Measurements from ENCODE around the gene MLX. TPM values are rescaled to one million over a fixed set of nuclear protein-coding genes. Genes with fewer than 3 reads are reported as not detected.
A peak's percentile ranks its signal among the peaks of the same experiment; 100 is the strongest.
"Not testable (repeated sequence)": the region's sequence is repeated elsewhere in the genome, so short reads cannot be mapped to it uniquely, and the experiment has no call there.

The MLX gene
- polyA plus RNA-seq, 1 donor from 2014 or later: 44.8 TPM

GRCh38 chr17:42529061-42529460 is 37.8 kb upstream of the MLX start:
- H3K4me3 Mint-ChIP-seq: no peak overlapping the region
- H3K27me3 Mint-ChIP-seq: peaks cover 2% of the 10 kb centered on the region
- no peaks in the 10 kb centered on the region for H3K9me3 Mint-ChIP-seq
- no peaks in the 10 kb centered on the region for H3K36me3 Mint-ChIP-seq
- H3K4me1 Mint-ChIP-seq: peaks cover 19 to 24% (median 19%) of the 10 kb centered on the region in 3 donors
- H3K27ac Mint-ChIP-seq: no peak overlapping the region

DNA sequence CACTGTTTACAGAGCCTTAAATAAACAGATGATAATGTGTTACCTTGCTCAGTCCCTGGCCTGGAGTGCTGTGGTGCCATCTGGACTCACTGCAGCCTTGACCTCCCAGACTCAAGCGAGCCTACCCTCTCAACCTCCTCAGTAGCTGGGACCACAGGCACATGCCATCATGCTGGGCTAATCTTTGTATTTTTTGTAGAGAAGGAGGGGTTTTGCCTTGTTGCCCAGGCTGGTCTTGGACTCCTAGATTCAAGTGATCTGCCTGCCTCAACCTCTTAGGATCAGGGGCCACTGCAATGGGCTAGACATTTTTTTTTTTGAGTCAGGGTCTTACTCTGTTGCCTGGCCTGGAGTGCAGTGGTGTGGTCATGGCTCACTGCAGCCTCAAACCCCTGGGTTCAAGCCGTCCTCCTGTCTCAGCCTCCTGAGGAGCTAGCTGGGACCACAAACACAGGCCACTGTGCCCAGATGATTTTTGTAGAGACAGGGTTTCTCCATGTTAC is 35.9 kb upstream of the MLX start:
- Mint-ChIP-seq H3K27ac (peak overlapping the region in 2 of 3 donors; percentile 15 to 77), H3K4me3 (peak overlapping the region; percentile 67 to 86 (median 82)), H3K27me3 (peaks cover 2% of the 10 kb centered on the region), H3K36me3 (no peaks in the 10 kb centered on the region), H3K9me3 (no peaks in the 10 kb centered on the region), H3K4me1 (peaks cover 21 to 29% (median 25%) of the 10 kb centered on the region in 3 donors)

DNA sequence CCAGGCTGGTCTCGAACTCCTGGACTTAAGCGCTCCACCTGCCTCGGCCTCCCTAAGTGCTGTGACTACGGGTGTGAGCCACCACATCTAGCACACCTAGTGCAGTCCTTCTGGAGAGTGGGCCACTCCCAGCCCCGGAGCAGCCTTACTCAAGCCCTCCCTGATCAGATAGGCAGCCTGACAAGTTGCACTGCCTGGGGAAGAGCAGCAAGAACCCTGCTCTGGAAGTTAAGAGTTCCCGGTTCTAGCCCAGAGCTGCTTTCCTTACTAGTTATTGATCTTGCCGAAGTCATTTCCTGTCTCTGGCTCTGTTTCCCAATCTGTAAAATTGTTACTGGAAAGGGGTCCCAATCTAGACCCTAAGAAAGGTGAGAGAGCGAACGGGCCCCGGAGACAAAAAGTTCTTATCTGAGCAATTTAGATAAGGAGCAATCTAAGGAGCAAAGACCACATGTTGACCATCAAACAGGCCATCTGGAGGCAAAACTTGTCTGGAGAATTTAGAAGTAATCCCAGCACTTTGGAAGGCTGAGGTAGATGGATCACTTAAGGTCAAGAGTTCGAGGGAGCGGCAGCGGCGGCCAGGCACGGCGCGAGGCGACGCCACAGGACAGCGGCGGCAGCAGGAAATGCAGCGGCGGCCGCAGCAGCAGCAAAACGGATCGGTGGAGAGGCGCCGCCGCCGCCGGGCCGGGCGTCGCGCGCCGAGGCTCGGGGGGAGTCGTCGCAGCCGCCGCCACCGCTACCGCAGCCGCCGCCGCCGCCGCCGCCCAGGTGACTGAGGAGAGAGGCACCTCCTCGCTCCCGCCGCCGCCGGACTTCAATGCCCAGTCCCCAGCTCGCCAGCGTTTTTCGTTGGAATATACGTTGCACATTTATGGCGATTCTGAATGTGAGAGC is 35.2 kb upstream of the MLX start:
- Mint-ChIP-seq H3K4me3 (peak overlapping the region; percentile 82 to 97 (median 88)), H3K27me3 (peaks cover 2% of the 10 kb centered on the region), H3K9me3 (no peaks in the 10 kb centered on the region), H3K4me1 (peaks cover 23 to 29% (median 27%) of the 10 kb centered on the region in 3 donors), H3K36me3 (no peaks in the 10 kb centered on the region), H3K27ac (peak overlapping the region; percentile 15 to 83 (median 77))

DNA sequence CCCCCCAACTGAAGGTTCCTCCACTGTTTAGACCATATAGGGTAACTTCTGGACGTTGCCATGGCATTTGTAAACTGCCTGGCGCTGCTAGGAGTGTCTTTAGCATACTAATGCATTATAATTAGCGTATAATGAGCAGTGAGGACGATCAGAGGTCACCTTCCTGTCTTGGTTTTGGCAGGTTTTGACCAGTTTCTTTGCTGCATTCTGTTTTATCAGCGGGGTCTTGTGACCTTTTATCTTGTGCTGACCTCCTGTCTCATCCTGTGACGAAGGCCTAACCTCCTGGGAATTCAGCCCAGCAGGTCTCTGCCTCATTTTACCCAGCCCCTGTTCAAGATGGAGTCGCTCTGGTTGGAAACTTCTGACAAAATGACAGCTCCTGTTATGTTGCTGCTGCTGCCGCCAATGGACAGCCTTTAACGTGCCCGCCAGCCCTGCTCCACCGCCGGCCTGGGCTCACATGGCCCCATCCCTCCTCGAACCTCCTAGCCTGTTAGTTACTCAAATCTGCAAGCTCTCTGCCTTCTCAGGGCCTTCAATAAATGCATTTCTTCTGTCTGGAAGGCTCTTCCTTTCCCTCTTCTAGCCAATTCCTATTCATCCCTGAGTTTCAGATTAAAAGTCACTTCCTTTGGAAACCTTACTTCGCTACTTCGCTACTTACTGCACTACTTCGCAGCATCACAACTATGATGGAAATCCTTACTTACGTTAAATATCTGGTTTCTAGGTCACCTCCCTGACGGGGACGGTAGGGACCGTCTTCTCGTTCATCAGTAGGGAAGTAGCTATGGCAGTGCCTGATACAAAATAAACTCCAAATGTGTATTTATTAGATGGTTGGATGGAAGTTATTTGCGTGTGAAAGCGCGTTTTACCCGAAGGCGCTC is 31.5 kb upstream of the MLX start:
- peak overlapping the region; percentile 81 to 97 (median 95) for H3K27ac Mint-ChIP-seq
- peaks cover 24 to 28% (median 25%) of the 10 kb centered on the region in 3 donors for H3K4me1 Mint-ChIP-seq
- H3K9me3 Mint-ChIP-seq: no peaks in the 10 kb centered on the region
- H3K27me3 Mint-ChIP-seq: no peaks in the 10 kb centered on the region
- H3K36me3 Mint-ChIP-seq: no peaks in the 10 kb centered on the region
- H3K4me3 Mint-ChIP-seq: peak overlapping the region; percentile 82 to 94 (median 88)

- Mint-ChIP-seq H3K9me3 (no peaks in the 10 kb centered on the region), H3K4me1 (peaks cover 20 to 24% (median 23%) of the 10 kb centered on the region in 3 donors), H3K36me3 (no peaks in the 10 kb centered on the region), H3K27me3 (no peaks in the 10 kb centered on the region), H3K4me3 (peak within 1 kb of the TSS; percentile 86 to 94 (median 90)), H3K27ac (peak within 1 kb of the TSS; percentile 81 to 97 (median 95))
These were observed 30.9 kb upstream of the MLX start, which contains the start of gene NAGLU for GRCh38 chr17:42536048-42536371. Gene NAGLU, plus strand, starts transcription at chr17:42536241. Its CDS starts 32 bp downstream, at chr17:42536273.

DNA sequence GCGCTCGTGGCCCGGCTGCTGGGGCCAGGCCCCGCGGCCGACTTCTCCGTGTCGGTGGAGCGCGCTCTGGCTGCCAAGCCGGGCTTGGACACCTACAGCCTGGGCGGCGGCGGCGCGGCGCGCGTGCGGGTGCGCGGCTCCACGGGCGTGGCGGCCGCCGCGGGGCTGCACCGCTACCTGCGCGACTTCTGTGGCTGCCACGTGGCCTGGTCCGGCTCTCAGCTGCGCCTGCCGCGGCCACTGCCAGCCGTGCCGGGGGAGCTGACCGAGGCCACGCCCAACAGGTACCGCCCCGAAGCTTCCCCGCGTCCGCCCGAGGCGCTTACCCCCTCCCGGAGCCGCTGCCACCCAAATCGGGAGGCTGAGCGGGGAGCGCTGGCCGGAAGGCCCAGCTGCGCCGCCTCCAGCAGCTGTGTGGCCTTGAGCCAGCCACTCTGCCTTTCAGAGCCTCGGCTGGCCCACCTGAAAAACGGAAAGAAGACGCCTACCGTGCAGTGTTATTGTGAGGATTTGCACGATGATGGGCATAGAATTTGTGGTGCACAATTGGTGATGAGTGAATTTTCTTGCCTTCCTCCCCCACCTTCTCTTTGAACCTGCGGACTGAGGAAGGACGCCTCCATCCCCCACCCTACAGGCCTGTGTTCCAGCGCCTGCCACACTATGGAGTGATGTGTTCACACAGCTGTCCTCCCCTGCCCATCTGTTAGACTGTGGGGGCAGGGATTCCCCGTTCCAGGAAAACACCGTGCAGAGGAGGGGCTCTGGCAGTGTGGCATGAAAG is 30.3 kb upstream of the MLX start:
- no peaks in the 10 kb centered on the region for H3K9me3 Mint-ChIP-seq
- no peaks in the 10 kb centered on the region for H3K27me3 Mint-ChIP-seq
- H3K36me3 Mint-ChIP-seq: no peaks in the 10 kb centered on the region
- peak overlapping the region; percentile 86 to 94 (median 90) for H3K4me3 Mint-ChIP-seq
- peaks cover 20 to 21% (median 21%) of the 10 kb centered on the region in 3 donors for H3K4me1 Mint-ChIP-seq
- H3K27ac Mint-ChIP-seq: peak overlapping the region in 2 of 3 donors; percentile 50 to 81

DNA sequence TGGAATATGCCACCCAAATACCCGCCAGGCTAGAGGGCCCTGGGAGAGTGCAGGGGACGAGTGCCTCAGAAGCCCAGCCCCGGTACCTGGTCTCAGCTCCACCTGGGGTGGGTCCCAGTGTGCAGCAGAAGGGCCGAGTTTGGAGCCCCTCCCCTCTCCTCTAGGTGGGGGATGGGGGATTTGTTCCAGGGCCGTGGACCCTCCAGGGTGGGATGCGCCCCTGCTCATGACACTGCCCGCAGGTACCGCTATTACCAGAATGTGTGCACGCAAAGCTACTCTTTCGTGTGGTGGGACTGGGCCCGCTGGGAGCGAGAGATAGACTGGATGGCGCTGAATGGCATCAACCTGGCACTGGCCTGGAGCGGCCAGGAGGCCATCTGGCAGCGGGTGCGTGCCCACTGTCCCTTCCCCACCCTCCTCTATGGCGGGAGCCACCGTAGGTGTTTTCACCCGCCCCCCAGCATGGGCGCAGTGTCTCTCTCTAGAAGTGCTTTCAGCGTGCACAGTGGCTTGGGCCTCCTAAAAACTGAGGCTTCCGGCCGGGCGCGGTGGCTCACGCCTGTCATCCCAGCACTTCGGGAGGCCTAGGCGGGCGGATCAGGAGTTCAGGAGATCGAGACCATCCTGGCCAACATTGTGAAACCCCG is 29.6 kb upstream of the MLX start:
- Mint-ChIP-seq H3K36me3 (no peaks in the 10 kb centered on the region), H3K27me3 (no peaks in the 10 kb centered on the region), H3K4me1 (peaks cover 16 to 18% (median 17%) of the 10 kb centered on the region in 3 donors), H3K9me3 (no peaks in the 10 kb centered on the region), H3K27ac (peak overlapping the region in 2 of 3 donors; percentile 49 to 50), H3K4me3 (peak overlapping the region; percentile 86 to 94 (median 89))

DNA sequence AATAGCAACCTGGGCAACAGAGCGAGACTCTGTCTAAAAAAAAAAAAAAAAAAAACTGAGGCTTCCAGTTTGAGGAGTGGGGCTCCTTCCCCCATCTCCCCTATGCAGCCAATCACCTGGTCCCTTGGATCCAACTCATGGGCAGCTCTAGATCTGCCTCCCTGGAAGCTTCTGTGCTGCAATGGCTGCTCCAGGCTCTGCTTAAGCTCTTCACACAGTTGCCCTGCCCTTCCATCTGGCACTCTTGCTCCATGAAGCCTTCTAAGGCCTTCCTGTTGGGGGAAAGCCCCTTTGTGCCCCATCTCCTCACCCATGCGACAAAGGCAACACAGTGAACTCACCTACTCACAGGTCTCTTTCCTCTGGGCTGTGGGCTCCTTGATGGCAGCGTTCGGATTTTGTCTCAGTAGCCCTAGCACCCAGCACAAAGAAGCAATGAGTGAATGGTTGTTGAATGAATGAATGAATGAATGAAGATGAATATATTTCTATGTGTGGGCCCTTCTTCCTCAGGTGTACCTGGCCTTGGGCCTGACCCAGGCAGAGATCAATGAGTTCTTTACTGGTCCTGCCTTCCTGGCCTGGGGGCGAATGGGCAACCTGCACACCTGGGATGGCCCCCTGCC is 29.0 kb upstream of the MLX start:
- Mint-ChIP-seq H3K9me3 (no peaks in the 10 kb centered on the region), H3K27me3 (no peaks in the 10 kb centered on the region), H3K4me3 (peak overlapping the region; percentile 52 to 87 (median 64)), H3K4me1 (peaks cover 16 to 18% (median 17%) of the 10 kb centered on the region in 3 donors), H3K36me3 (no peaks in the 10 kb centered on the region), H3K27ac (peak overlapping the region in 1 of 3 donors; percentile 10)

GRCh38 chr17:42538482-42538881 is 28.4 kb upstream of the MLX start:
- H3K9me3 Mint-ChIP-seq: no peaks in the 10 kb centered on the region
- H3K27ac Mint-ChIP-seq: no peak overlapping the region
- no peaks in the 10 kb centered on the region for H3K27me3 Mint-ChIP-seq
- H3K4me3 Mint-ChIP-seq: peak overlapping the region in 1 of 4 donors; percentile 74
- H3K4me1 Mint-ChIP-seq: peaks cover 16 to 18% (median 17%) of the 10 kb centered on the region in 3 donors
- no peaks in the 10 kb centered on the region for H3K36me3 Mint-ChIP-seq

GRCh38 chr17:42540558-42540957 is 26.3 kb upstream of the MLX start:
- not testable (repeated sequence) for H3K36me3 Mint-ChIP-seq, H3K27ac Mint-ChIP-seq, H3K27me3 Mint-ChIP-seq, H3K9me3 Mint-ChIP-seq
- peaks cover 12 to 14% (median 13%) of the 10 kb centered on the region in 3 donors for H3K4me1 Mint-ChIP-seq
- peak overlapping the region in 1 of 4 donors; percentile 69 for H3K4me3 Mint-ChIP-seq

- Mint-ChIP-seq H3K4me1 (peaks cover 9 to 11% (median 10%) of the 10 kb centered on the region in 3 donors), H3K4me3 (peak overlapping the region in 1 of 4 donors; percentile 69), H3K27me3 (no peaks in the 10 kb centered on the region), H3K27ac (peak overlapping the region; percentile 48 to 86 (median 63)), H3K36me3 (no peaks in the 10 kb centered on the region), H3K9me3 (no peaks in the 10 kb centered on the region)
These were observed 25.7 kb upstream of the MLX start for GRCh38 chr17:42541041-42541833.

DNA sequence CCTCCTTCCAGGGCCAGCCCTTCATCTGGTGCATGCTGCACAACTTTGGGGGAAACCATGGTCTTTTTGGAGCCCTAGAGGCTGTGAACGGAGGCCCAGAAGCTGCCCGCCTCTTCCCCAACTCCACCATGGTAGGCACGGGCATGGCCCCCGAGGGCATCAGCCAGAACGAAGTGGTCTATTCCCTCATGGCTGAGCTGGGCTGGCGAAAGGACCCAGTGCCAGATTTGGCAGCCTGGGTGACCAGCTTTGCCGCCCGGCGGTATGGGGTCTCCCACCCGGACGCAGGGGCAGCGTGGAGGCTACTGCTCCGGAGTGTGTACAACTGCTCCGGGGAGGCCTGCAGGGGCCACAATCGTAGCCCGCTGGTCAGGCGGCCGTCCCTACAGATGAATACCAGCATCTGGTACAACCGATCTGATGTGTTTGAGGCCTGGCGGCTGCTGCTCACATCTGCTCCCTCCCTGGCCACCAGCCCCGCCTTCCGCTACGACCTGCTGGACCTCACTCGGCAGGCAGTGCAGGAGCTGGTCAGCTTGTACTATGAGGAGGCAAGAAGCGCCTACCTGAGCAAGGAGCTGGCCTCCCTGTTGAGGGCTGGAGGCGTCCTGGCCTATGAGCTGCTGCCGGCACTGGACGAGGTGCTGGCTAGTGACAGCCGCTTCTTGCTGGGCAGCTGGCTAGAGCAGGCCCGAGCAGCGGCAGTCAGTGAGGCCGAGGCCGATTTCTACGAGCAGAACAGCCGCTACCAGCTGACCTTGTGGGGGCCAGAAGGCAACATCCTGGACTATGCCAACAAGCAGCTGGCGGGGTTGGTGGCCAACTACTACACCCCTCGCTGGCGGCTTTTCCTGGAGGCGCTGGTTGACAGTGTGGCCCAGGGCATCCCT is 23.5 kb upstream of the MLX start:
- Mint-ChIP-seq H3K27ac (peak overlapping the region in 1 of 3 donors; percentile 57), H3K27me3 (no peaks in the 10 kb centered on the region), H3K4me3 (no peak overlapping the region), H3K9me3 (no peaks in the 10 kb centered on the region), H3K4me1 (peaks cover 0 to 4% (median 0%) of the 10 kb centered on the region in 3 donors), H3K36me3 (no peaks in the 10 kb centered on the region)

All from IgD-negative memory B cell (primary cell).